ENCODE results near the gene ADAMTS10. TPM values are rescaled to one million over a fixed set of nuclear protein-coding genes. Genes with fewer than 3 reads are reported as not detected.
"Not testable (repeated sequence)": the region's sequence is repeated elsewhere in the genome, so short reads cannot be mapped to it uniquely, and the experiment has no call there.

ADAMTS10 gene
- total RNA-seq, 1 donor from 2014 or later, result 15.0 TPM

DNA sequence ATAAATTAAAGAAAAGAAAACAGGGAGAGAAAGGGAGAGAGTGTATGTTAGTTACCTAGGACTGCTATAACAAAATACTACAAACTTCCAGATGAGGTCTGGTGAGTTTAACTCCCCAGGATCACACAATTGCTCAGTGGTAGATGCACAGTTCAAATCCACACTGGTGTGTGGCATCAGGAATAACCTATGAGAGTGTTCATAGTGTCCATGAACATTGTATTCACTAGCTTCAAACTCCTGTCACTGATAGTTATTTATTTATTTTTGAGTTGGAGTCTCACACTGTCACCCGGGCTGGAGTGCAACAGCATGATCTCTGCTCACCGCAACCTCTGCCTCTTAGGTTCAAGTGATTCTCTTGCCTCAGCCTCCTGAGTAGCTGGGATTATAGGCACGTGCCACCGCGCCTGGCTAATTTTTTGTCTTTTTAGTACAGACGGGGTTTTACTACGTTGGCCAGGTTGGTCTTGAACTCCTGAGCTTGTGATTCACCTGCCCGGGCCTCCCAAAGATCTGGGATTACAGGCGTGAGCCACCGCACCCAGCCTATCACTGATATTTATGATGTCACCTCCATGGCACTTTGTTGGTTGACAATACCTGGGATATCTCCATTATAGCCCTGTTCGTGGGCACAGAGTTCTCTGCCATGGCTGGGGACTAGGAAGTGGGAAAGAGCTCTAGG lies 19.6 kb upstream of the ADAMTS10 start, which contains the start of gene NFILZ:
Gene NFILZ, plus strand, starts transcription at position 638 of the 688 bp plus-strand sequence. CDS start 46,133 bp downstream, outside the sequence.
- intact Hi-C loops (cut with DNase I), result no loop called here
- no peak for DNase-seq (ENCODE audit: low spot score)

GRCh38 chr19:8629184-8629583 lies 18.7 kb upstream of the ADAMTS10 start:
- intact Hi-C loops (cut with DNase I), result no loop called here
- no peak for DNase-seq (ENCODE audit: low spot score)

DNA sequence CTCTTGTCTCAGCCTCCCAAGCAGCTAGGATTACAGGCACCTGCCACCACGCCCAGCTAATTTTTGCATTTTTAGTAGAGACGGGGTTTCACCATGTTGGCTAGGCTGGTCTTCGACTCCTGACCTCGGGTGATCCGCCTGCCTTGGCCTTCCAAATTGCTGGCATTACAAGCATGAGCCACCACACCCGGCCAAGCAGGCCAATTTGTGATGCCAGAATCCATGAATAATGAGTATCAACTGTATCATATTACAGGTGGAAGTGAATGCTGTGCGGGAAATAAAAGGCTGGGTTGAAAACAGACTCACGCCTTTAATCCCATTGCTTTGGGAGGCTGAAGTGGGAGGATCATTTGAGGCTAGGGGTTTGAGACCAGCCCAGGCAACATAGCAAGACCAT lies 16.3 kb upstream of the ADAMTS10 start:
- DNase-seq (ENCODE audit: low spot score), result no peak
- intact Hi-C loops (cut with DNase I), result no loop called here

- DNase-seq (ENCODE audit: low spot score); intact Hi-C loops (cut with DNase I): not testable (repeated sequence)
These were observed 12.4 kb upstream of the ADAMTS10 start for GRCh38 chr19:8622886-8623285.

DNA sequence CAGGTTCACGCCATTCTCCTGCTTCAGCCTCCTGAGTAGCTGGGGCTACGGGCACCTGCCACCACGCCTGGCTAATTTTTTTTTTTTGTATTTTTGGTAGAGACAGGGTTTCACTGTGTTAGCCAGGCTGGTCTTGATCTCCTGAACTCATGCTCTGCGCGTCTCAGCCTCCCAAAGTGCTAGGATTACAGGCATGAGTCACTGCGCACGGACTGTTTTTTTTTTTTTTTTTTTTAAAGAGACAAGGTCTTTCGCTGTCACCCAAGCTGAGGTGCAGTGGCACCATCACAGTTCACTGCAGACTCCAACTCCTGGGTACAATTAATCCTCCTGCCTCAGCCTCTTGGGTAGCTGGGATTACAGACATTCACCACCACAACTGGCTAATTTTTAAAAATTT lies 8.2 kb upstream of the ADAMTS10 start:
- intact Hi-C loops (cut with DNase I), result no loop called here
- DNase-seq (ENCODE audit: low spot score), result no peak

- no peak for DNase-seq (ENCODE audit: low spot score)
- intact Hi-C loops (cut with DNase I), result no loop called here
These were observed 7.5 kb upstream of the ADAMTS10 start for GRCh38 chr19:8617984-8618383.

DNA sequence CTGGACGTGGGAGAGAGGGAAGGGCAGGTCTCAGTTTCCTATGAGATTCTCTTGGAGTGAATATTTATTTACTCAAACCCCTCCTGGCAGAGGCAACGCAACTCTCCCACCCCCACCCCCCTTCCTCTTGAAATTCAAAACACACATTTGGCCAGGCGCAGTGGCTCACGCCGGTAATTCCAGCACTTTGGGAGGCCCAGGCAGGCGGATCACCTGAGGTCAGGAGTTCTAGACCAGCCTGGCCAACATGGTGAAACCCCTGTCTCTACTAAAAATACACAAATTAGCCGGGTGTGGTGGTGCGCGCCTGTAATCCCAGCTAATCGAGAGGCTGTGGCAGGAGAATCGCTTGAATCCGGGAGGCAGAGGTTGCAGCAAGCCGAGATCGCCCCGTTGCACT lies 6.8 kb upstream of the ADAMTS10 start:
- intact Hi-C loops (cut with DNase I); DNase-seq (ENCODE audit: low spot score): not testable (repeated sequence)

GRCh38 chr19:8616861-8617260 lies 6.3 kb upstream of the ADAMTS10 start:
- intact Hi-C loops (cut with DNase I), result no loop called here
- no peak for DNase-seq (ENCODE audit: low spot score)

GRCh38 chr19:8615813-8616596 lies 5.5 kb upstream of the ADAMTS10 start:
- peak; percentile 91 for DNase-seq (ENCODE audit: low spot score)

DNA sequence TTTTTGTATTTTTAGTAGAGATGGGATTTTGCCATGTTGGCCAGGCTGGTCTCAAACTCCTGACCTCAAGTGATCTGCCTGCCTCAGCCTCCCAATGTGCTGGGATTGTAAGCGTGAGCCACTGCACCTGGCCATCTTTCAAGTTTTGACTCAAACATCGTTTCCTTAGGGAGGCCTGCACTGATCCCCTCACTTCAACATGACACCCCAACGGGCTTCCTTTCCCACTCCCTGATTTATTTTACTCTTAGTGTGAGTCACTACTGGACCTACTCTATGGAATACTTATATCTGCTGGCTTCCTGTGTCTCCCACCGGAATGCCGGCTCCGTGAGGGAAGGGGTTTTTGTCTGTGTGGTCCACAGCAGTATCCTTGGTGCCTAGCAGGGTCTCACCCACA lies 4.5 kb upstream of the ADAMTS10 start:
- intact Hi-C loops (cut with DNase I), result no loop called here
- DNase-seq (ENCODE audit: low spot score), result no peak

More at GRCh38 chr19:8615813-8616596, 5.5 kb upstream of the ADAMTS10 start:
- intact Hi-C loops (cut with DNase I), result no loop called here

DNA sequence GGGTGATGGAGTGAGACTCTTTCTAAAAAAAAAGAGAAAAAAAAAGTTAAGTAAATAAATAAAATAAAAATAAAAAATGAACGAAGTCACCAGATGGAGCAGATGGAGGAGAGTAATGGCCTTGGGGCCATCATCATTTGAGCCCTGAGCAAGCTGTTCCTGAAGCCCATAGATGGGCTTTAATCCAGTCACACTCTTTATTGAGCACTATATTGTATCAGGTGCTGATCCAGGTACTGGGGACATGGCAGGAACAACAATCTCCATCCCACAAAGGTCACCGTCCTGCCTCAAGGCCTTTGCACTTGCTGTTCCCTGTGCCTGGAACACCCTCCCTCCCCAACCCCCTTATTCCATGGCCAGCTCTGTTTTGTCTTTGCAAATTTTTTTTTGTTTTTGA lies 3.9 kb upstream of the ADAMTS10 start:
- intact Hi-C loops (cut with DNase I), result no loop called here

GRCh38 chr19:8612807-8613171 lies 2.3 kb upstream of the ADAMTS10 start:
- intact Hi-C loops (cut with DNase I), result no loop called here
- DNase-seq (ENCODE audit: low spot score), result no peak

More for the DNA sequence above, 3.9 kb upstream of the ADAMTS10 start:
- no peak for DNase-seq (ENCODE audit: low spot score)

DNA sequence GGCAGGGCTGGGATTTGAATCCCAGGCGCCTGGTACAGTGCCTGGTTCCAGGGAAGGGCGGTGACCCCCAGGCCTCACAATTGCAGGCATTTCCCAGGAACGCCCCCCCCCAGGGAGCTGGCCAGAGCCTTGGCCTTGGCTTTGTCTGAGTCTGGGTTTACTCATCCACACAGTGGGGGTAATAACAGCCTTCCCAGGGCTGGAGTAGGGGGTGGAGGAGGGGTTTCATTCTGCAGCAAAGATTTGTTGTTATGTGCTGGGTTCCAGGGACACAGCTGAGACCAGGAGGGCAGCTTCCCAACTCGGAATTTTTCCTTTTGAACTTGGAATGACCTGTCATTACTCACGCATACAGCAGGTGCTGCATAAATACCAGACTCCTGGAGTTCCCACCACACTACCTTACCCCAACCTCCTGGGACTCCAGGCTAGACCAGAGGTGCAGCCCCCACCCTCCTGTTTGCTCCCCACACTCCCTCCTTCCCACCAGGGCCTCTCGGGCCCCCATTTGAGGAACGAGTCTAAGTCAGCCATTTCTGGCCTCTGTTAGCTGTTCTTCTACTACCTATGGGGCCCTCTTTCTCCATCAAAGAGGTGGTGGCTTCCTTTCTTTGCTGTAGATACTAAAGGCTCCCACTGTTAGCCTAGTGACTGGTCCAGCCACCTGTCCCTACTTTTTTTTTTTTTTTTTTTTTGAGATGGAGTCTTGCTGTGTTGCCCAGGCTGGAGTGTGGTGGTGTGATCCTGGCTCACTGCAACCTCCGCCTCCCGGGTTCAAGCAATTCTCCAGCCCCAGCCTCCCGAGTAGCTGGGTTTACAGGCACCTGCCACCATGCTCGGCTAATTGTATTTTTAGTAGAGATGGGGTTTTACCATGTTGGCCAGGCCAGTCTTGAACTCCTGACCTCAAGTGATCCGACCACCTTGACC lies 1.6 kb upstream of the ADAMTS10 start:
- no peak for DNase-seq (ENCODE audit: low spot score)
- intact Hi-C loops (cut with DNase I), result no loop called here

- no peak for DNase-seq (ENCODE audit: low spot score)
These were observed 919 bp upstream of the ADAMTS10 start for GRCh38 chr19:8611391-8611876.

DNA sequence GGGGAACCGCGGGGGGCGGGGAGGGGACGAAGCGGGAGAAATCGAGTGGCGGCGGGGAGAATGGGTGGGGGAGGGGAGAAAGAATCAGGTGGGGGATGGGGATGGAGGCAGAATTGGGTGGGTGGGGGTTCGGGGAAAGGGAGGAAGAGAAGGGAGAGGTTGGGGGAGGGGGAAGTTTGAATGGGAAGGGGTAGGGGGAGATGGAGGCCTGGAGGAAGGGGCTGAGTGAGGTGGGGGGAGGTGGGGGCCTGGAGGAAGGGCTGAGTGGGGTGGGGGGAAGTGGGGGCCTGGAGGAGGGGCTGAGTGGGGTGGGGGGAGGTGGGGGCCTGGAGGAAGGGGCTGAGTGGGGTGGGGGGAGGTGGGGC lies 403 bp upstream of the ADAMTS10 start:
- intact Hi-C loops (cut with DNase I), result no loop called here
- DNase-seq (ENCODE audit: low spot score), result no peak

More at GRCh38 chr19:8611391-8611876, 919 bp upstream of the ADAMTS10 start:
- intact Hi-C loops (cut with DNase I), result no loop called here

DNA sequence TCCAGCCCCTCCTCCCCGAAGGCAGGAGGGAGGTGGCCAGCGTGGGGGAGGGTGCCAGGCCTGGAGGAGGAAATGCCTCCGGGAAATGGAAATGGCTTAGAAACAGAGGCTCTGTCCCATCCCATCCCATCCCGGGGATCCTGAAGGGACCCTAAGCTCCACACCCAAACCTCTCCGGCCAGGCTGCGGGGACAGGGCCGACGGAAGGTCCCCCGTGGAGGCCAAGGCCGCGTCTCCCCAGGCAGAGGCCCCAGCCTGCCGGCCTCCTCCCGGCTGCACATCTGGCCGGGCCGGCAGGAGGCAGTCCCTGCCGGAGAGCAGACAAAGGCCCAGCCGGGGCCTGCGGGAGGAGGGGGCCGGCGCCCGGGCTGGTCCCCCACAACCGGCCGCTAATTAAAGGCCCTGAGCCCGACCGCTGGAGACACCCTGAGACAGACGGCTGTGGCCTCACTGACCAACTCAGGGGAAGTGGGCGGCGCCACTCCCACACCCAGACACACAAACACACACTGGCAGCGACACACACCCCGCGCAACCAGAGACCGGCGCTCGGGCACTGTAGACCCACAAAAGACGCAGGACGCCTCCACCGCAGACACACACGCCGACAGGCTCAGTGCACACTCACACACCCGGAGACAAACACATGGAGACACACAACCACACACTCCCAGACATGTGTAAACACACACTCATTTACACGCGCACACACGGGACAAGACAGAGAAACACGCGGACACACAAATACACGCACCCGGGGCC lies 1.1 kb downstream of the ADAMTS10 start:
- intact Hi-C loops (cut with DNase I), result no loop called here

DNA sequence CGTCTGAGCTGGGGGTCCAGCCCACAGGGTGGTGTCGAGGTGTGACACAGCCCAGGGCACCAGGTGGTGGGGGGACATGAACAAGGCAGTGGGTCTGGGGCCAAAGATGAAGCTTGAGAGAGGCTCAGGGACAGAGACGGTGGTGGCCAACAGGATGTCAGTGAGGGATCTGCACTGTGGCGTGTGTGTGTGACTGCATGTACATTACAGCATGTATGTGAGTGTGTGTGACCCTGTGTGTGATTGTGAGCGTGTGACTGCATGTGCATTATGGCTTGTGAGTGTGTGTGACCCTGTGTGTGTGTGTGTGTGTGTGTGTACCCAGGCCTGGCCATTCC lies 1.6 kb downstream of the ADAMTS10 start:
- DNase-seq (ENCODE audit: low spot score), result no peak
- intact Hi-C loops (cut with DNase I), result no loop called here

More for the DNA sequence above, 1.1 kb downstream of the ADAMTS10 start:
- peak; percentile 86 for DNase-seq (ENCODE audit: low spot score)

DNA sequence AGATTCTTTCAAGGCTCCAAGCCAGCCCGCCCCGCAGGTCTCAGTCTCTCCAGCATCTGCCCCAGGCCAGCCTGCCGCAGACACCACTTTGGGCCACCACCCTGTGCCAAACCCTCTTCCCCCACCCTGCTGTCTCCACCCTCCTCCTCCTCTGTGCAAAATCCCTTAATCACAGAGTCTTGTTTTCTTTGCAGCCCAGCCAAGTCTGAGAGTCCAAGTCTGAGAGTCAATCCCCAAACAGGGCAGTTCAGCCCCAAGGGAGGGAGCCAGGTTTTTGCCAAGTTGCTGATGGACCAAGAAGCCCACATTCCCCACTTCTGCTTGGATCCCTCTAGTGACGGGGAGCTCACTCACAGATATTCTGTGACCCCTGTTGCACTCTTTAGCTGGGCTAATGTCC lies 3.1 kb downstream of the ADAMTS10 start:
- no peak for DNase-seq (ENCODE audit: low spot score)
- intact Hi-C loops (cut with DNase I), result no loop called here

GRCh38 chr19:8605514-8605913 lies 5.0 kb downstream of the ADAMTS10 start:
- DNase-seq (ENCODE audit: low spot score), result no peak
- intact Hi-C loops (cut with DNase I), result no loop called here
